Activated T-cell treated with anti-CD3 and anti-CD28 coated beads for 1 hour (primary cell): ENCODE measurements around the gene GATD1.

ENCODE experiments used
- DNase-seq: peaks from one replicate; pipeline ENCODE4 v3.0.0-alpha.2; 2020; ENCODE audit warnings: low read depth

The GATD1 gene

DNA sequence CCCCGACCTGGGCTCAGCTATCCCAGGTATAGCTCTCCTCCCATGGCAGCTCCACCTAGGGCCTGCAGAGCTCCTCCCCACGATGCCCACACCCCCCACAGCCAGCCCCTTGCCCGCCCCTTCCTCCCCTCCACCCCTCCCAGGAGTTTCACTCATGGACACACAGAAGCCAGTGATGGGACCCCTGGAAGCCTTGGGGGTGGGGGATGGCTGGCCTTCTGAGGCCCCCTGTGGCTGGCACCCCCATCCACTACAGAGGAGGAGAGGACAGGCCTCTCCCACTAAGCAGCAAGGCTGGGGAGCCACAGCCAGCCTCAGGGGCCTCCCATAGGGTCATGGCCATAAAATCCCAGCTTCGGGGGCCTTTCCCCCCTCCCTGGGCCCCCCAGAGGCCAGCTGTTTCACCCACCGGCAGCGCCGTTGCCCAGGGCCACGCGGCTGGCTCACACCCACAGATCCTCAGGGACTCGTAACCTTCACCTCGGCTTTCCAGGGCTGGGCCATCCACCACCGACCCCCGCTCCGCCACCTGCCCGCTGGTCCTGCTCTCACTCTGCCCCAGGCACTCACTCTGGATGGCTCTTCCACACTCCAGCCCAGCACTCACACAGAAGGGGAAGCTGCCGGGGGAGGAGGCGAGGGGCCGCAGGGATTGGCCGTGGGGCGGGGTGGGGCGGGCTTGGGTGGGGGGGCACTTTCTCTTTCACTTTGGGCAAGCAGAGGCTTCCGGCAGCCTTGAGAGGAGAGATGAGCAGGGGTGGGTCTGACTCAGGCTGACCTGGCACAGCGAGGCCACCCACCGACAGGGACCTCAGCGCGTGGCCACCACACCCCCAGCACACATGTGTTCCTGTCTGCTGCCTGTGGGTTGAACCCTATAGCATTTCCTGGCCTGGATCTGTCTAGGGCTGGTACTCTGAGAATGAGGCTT is 18.6 kb upstream of the GATD1 start:
- peak; percentile 65 for DNase-seq

DNA sequence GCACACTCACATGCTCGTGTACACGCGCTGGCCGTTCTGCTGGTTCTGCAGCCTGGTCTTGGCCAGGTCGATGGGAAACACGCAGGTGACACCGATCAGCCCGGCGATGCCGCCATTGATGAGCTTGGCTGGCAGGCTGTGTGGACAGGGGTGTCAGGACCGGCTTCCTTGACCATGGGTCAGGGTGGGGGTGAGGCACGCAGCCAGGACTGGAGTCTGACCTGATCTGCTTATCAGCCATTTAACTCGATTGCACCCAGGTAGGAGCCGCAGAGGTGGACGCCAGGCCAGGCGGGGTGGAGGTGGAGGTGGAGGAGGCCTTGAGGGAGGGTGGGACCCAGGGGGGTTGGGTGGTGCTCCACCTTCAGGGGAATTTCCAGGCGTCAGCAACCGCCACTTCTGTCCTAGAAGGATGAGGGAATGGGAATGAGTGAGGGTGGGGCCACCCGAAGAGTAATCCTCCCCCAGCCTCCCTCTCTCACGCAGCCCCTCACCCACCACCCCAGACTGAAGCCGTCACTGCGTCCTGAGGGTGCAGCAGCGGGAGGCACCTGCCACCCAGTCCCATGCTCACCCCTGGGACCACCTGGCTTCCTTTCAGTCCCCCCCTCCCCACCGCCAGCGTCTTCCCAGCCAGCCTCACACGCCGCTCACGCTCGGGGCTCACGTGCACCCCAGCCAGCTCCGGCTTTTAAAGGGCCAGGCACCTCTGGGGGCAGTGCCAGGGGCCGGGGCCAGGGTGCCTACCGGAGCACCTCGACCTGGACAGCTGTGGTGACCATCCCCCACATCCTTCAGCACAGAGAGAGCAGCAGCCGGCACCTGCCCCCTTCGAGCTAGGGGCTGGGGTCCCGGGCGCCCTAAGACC is 17.7 kb upstream of the GATD1 start:
- DNase-seq, result no peak

DNA sequence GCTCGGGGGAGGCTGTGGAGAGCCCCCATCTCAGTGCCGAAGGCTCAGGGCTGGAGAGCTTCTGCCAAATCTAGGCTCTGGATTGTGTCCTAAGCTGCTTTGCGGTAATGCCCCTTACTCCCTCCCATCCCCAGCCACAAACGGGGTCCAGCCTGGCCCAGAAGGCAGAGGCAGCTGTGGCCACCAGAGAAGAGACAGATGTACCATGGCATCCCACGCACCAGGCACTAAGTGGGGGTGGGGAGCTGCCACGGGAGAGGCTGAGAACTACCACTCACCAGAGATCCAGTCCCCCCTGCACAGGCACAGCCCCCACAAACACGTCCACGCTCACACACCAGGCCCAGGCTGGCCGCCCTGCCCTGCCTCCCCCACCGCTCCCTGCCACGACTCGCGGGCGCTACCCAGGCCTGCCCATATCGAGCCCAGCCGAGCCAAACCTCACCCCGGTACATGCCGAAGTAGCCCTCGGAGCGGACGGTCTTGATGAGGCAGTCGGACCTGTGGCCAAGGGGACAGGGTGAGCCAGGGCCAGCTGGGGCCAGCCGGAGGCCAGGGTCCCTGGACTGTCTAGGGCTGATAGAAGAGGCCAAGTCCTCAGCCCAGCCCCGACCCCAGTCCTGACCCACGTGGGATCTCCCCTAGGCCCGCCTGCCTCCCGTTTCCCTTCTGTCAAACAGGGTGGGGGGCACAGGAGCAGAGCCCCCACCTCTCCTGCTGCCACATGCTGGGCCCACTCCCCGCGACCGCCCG is 16.9 kb upstream of the GATD1 start:
- no peak for DNase-seq

DNA sequence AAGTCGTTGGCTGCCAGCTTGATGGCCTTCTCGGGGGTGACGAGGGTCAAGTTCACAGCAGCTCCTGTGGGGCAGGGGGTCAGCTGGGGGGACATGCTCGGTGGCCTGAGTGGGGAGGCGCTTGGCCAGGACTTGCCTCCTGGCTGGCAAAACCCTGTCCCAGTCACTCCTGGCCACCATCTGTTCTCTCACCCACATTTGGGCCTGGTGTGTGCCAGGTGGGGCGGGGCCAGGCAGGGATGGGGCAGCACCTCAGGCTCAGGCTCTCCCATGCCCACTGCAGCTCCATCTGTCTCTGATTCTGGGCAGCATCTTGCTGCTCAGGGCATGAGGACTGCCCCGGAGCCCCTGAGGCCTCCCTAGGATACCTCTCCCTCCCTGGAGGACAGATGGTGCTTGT is 16.3 kb upstream of the GATD1 start:
- DNase-seq, result no peak

DNA sequence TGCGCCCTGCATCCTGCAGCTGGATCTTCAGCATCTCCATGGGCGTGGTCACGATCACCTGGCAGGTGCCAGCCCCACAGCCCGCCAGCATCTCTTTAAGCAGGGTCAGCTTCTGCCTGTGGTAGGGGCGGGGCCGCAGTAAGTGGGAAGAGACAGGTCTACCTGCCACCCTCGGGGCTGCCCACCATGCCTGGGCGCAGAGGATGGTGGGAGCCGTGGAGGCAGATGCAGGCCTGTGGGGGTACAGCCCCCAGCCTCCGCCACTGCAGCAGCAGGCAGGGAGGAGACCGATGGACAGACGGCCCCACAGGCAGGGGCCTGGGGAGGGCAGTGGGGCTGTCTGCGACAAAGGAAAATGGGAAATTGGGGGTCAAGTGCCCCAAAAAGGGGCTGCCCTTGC is 15.6 kb upstream of the GATD1 start:
- DNase-seq, result no peak

DNA sequence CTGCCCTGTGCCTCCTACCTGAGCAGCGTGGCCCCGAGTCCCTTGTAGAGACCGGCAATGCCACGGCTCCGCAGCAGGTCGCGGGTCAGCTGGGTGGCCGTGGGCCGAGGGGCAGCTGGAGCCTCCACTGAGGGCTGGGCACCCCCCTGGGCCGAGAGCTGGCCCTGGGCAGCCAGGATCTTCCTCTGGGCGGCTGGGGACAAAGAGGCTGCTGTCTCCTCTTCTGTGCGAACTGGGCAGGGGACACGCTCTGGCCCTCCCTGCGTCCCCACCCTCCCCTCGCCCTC is 15.2 kb upstream of the GATD1 start:
- no peak for DNase-seq

DNA sequence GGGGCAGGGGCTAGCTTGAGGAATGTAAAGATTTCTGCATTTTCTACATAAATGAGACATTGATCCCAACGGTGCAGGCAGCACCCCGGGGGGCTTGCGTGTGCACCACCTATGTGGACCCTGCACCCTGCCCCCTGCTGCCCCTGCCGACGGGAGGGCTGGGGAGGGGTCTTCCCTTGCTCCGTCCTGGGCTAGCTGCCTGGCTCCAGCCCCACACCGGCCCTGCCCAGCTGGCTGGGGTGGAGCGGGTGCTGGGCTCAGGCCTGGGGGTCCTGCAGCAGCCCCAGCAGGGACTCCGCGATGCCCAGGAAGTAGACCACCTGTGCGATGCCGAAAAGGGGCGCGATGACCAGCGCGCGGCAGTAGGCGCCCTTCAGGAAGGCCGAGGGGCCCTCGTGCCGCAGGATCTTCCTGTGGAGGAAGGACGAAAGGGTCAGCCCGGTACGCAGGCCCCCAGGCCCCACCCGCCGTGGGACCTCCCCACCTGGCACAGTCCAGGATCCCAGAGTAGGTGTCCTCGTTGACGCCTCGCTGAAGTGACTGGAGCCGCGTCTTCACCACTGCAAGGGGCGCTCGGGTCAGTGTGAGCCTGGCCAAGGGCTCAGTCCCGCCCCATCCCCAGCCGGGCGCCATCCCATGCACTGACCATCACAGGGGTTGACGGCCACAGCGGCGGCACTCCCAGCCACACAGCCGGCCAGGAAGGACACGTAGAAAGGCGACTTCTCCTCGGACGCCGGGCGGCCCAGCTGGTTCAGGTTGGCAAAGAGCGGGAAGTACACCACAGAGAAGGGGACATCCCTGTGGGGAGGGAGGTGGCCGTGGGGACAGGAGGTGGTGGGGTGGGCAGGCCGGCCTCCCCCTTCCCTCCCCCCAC is 14.6 kb upstream of the GATD1 start:
- no peak for DNase-seq

DNA sequence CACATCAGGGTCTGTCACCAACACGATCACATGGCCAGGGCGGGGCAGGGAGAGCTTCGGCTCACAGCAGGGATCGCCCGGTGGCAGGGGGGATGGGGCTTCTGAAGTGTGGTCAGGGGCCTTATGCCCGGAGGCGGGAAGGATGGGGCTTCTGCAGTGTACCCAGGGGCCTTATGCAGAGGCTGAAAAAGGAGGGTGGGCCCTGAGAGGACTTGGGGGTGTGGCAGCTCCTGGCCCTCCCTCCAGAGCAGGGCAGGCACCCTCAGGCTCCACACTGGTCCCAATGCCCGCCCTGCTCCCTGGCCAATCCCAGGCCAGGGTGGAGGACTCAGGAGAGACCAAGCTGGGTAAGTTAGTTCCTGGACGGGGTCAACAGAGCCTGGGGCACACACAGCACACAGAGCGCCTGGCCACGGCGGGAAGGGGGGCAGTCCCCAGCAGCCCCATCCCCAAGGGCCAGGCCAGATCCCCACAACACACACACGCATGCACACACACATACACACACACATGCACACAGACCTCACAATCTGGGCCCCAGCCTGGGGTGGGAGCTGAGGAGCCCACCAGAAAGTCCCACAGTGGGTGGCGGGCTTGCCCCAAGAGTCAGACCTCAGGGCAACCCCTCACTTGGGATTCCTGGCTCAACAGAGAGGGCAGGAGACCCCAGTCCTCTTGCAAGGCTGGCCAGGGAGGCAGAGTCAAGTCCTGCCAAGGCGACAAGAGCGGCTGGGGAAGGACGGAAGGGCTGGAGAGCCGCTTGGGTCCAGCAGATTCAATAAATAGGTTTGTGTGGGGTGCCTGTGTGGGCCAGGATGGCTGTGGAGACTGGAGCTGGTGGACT is 13.7 kb upstream of the GATD1 start:
- no peak for DNase-seq

DNA sequence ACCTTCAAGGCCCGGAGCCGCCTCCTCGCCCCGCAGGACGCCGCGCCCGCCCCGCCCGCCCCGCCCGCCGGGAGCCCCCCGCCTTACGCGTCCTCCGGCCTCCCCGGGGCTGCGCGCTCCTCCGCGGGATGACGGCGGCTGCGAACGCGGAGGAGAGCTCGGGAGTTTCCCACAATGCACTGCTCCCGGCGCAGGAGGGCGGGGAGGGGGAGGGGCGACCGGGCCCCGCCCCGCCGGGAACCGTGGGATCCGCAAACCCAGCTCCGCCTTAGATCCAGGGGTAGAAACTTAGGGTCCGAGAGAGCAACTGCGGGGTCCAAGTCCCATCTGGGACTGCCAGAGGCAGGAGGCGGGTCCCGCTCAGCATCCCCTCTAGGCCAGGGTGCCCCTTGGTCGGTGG is 12.7 kb upstream of the GATD1 start, which contains the start of gene CEND1:
CEND1 (minus strand) TSS at position 148 of the 400 bp plus-strand sequence. CDS start 1,514 bp downstream, outside the sequence.
- DNase-seq, result no peak

DNA sequence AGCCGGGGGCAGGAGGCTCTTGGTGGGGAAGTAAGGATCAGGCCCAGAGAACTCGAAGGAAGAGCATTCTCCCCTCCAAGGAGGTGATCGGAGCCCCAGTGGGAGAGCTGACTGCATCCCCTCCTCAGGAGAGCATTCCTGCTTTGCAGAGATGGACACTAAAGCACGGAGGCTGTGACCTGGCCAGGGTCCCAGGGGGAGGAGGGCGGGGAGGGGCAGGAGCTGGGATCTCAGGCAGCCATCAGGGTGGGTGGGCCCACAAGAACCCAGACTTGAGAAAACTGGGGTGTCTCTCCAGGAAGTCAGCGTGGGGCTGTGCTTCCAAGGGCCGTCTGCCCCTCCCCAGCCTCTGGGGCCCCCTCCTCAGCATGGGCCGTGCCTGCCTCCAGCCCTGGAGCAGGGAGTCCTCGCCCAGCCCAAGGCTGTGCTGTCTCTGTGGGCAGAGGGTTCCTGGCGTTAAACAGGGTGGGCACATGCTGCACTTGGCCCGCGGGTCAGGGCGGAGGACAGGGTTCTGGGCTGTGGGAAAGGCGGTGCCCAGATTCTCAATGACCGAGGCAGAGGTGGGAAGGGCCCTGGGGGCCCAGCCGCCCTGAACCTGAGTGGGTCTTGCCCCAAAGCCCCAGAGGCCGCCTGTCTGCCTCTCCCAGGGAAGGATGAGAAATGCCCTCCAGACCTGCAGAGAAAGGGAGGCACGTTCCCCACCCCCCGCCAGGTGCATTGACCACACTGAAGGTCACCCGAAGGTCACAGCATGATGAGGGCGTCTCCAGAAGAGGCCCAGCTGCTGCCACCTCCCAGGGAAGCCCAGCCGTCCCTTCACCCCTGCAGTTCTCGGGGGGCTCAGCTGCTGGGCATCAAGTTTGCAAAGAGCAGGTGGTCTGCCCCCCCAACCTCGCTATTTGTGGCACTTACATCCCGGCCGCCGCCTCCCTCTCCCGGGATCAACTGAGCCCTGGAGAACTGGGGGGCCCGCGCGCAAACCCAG is 12.0 kb upstream of the GATD1 start:
- DNase-seq, result no peak

DNA sequence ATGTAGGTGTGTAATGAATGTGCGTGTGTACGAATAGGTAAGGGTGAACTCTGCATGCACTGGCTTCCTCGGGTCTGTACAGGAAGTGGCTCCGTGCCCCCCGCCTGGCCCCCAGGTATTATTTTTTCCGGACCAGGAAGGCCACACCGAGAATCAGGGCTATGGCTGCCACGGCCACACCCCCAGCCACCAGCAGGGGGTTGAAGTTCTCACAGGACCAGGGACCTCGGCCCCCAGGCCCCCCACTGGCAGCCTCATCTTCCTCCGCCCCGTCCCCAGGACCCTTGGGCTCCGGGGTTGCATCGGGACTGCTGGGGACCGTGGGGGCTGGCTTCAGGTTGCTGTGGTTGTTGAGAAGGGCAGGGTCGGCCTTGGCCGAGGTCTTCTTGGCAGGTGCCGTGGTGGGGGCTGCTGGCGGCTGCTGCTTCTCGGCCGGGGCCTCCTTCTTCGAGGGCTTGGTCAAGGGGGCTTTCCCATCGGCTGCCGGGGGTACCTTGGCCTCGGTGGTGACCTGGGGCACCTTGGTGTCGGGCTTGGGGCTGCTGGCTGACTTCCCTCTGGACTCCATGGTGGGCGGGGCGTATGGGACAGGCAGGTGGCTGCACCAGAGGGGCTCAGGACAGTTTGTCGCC is 10.8 kb upstream of the GATD1 start:
- no peak for DNase-seq

DNA sequence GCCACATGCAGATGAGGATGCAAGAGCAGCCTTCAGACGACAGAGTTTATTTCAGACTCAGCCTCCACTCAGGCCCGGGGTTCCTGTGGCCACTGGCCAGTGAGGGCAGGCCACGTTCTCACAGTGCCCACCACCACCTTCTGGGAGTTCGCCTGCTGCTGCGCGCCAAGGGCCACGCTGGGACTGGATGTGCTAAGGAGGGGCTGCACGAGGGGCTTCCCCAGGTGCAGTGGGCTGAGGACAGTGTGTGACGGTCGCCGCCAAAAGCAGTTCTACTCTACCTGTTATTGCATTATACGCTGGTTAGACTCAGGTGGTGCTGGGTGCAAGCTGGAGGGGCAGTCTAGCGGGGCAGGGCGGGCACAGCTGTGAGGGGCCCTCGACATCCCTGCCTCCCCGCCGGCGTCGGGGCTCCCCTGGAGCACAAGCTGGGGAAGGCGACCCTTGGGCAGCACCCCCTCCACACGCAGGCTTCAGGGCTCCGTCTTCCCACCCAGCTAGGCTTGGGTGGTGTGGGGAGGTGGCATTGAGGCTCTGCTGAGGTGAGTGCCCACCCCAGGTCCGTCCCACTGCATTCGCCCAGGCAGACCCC is 9.9 kb upstream of the GATD1 start:
- DNase-seq, result no peak

DNA sequence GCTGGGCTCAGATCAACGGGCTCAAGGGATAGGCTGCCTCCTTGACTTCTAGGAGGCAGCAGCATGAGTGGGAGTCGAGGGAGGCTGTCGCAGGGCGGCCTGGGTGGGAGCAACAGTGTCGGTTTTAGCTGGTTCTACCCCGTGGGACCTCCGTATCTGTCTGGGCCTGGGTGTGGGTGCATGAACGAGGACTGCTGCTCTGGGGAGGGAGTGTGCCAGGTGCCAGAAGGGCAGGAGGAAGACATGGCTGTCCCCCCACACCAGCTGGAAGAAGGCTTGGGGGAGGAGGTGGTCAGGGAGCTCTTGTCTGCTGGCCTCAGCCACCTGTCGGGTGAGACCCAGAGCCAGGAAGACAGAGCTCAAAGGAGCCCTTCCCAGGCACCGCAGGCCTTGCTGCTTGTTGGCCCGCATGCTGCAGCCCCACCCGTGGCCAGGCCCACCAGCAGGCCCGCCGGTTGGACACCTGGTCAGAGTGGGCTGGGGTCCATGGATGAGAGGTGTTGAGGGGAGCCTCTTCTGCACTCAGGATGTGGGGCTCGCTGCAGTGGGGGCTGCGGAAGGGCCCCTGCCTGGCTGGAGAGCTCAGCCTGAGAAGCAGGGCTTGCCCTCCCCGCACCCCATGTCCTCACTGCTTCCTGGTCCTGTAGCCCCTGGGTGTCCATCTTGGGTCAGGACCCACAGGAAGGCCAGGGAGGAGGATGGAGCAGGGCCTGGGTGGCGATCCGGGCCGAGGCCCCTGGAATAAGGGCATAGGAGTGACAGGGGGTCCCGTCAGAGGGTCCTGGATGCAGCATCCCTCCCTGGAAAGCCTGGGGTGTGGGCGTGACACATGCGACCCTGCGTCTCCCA is 9.2 kb upstream of the GATD1 start:
- no peak for DNase-seq

DNA sequence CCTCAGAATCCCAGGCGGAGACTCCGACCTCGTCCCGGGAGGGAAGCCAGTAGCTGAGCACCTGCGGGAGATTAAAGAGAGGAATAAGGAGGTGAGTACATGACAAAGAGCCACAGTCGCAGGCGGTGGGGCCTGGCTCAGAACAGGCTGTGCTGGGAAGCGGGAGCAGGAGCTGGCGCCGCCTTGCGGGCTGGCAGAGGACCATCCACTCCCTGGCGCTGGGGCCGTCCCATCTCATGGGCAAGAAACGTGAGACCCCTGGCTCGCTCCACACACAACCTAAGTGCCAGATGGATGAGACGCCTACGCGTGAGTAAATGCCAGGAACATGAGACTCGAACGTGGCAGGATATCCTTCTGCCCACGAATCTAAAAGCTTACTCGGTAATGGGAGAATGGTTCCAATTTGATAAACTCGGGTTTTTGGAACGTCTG is 6.3 kb upstream of the GATD1 start:
- DNase-seq, result no peak

DNA sequence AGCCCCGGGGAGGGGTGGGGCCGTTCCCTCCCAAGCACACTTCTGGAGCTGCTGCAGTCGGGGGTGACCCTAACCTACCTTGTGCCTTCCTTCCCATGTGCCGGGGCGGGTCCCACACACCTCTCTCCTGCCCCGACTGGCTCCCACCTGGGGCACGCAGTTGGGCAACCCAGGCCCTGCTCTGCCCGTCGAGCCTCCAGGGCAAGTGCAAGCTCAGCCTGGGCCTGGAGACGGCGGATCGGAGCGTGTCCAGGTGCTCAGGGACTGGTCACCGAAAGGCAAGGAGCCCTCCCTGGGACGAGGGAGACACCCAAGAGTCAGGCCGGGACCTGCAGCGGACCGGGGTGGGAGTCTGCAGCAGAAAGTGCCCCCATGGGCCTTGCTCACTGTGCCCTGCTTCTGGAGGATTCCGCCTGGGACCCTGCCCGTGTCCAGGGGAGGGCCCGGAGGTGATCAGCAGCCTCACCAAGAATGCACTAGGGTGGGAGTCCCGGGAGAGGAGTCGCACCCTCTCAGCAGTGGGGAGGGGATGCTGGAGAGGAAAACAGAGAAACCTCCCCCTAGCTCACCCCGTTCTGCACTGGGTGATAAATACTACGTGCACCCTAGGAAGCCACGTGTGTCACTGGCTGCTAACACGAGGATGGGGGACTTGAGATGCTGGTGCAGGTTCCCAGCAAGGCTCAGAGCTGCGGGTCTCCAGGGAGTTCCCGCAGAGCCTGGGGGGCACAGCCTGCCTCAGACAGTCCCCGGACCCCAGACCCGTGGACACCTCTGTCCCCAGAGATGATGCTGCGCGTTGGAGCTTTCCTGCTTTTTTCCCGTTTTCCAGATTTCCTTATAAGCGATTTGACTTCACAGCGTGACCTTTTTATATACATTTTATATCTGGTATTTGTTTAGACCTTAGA is 5.2 kb upstream of the GATD1 start:
- no peak for DNase-seq

DNA sequence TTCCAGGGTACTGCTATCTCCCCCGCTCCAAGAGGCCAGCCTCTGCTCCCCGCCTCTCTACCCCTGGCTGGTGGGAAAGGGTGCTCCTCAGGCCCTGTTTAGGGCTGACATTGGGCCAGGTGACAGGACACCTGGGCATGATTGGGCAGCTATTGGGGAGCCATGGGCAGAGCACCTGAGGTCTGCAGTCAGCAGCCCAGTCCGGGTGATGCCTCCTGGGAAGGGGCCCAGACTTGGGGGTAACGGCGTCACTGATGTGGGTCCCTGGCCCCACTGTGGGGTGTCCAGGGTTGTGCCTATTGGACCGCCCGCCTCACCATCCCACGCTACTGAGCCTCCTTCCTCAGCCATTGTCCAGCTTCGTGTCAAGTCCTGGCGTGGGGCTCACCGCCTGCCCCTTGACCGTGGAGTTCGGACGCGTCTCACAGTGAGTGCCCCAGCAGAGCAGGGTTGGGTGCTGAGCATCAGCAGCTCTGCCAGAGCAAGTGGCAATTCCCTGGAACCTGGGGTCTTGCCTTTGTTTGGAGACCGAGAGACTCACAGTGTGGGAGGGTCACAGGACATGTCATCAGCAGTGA is 2.8 kb upstream of the GATD1 start:
- no peak for DNase-seq
